Endothelial cell of umbilical vein (primary cell): ENCODE measurements around the gene TEC. TPM values are rescaled to one million over a fixed set of nuclear protein-coding genes. Genes with fewer than 3 reads are reported as not detected.

Source experiments
- BruUV-seq: library from RNA; stranded (reverse); fragments of 400-500 nt; replicated peaks from 2 replicates; lab custom pipeline; 2021; lab: Mats Ljungman, UMichigan
- CTCF ChIA-PET: fragments of 300-600, 350-600 bp; sonication (Branson Sonifier 250); formaldehyde crosslinking; loops from one replicate; lab custom pipeline; 2021; ENCODE audit warnings: antibody characterized with exemption, inconsistent platforms; lab: Charles Lee
- POLR2A ChIA-PET: fragments of 300-600, 350-600 bp; sonication (Branson Sonifier 250); formaldehyde crosslinking; loops from one replicate; lab custom pipeline; 2021; ENCODE audit warnings: antibody characterized with exemption, inconsistent platforms; lab: Charles Lee
- DNase-seq: peaks from one replicate; pipeline ENCODE4 v3.0.0-alpha.2; 2011; ENCODE audit warnings: low read depth, low spot score
- FAIRE-seq: peaks from 2 replicates; lab custom pipeline; 2011; peaks lifted over from hg19 to GRCh38; lab: Jason Lieb, UNC
- H2AFZ ChIP-seq: 2 replicates; pipeline ENCODE4 v1.6.0; 2012; ENCODE audit warnings: low read depth, low read length, control low read depth, inconsistent platforms
- H3K27ac ChIP-seq: 2 replicates; pipeline ENCODE4 v1.5.1; 2011; ENCODE audit warnings: low read depth, mild to moderate bottlenecking, control low read depth, low read length, moderate library complexity; ENCODE audit not compliant: insufficient read depth
- H3K27me3 ChIP-seq, 2 experiments: 2 replicates each; pipeline versions ENCODE4 v1.6.0 to v1.6.1; 2011; ENCODE audit warnings: low read length in 2 of 2, mixed read lengths in 1 of 2; ENCODE audit not compliant: control insufficient read depth in 2 of 2, insufficient read depth in 2 of 2
- H3K36me3 ChIP-seq, 2 experiments: 2 replicates in 1 of 2; 3 replicates in 1 of 2; pipeline ENCODE4 v1.5.1; 2011; ENCODE audit warnings: low read length in 2 of 2, mild to moderate bottlenecking in 1 of 2, moderate library complexity in 1 of 2; ENCODE audit not compliant: control insufficient read depth in 2 of 2, insufficient read depth in 2 of 2; ENCODE audit errors: extremely low read depth in 1 of 2
- H3K4me1 ChIP-seq: 3 replicates; pipeline ENCODE4 v1.5.1; 2011; ENCODE audit warnings: mild to moderate bottlenecking, low read length; ENCODE audit not compliant: control insufficient read depth, insufficient read depth; ENCODE audit errors: extremely low read depth
- H3K4me2 ChIP-seq: 2 replicates; pipeline ENCODE4 v1.6.1; 2011; ENCODE audit warnings: low read length, control low read depth, mixed read lengths; ENCODE audit not compliant: insufficient read depth
- H3K4me3 ChIP-seq, 3 experiments: fragments of 200-600 bp in 1 of 3; sonication (generic), shearing (Covaris generic) in 1 of 3; replicated peaks in 1 of 3; 2 replicates each; pipeline ENCODE4 v1.5.1; 2011 to 2016; ENCODE audit warnings: control low read depth in 3 of 3, low read length in 3 of 3, mild to moderate bottlenecking in 2 of 3, inconsistent platforms in 1 of 3, low read depth in 1 of 3, moderate library complexity in 1 of 3; ENCODE audit not compliant: insufficient read depth in 1 of 3
- H3K79me2 ChIP-seq: 2 replicates; pipeline ENCODE4 v1.6.0; 2012; ENCODE audit warnings: low read length, inconsistent platforms; ENCODE audit not compliant: control insufficient read depth, insufficient read depth
- H3K9ac ChIP-seq: replicated peaks from 2 replicates; pipeline ENCODE3; 2011; ENCODE audit warnings: low read length, control low read depth; ENCODE audit not compliant: insufficient read depth; ENCODE audit errors: extremely low read depth
- H3K9me1 ChIP-seq: replicated peaks from 3 replicates; pipeline ENCODE4 v1.6.0; 2011; ENCODE audit warnings: mild to moderate bottlenecking, low read length; ENCODE audit not compliant: control insufficient read depth, insufficient read depth; ENCODE audit errors: extremely low read depth
- H3K9me3 ChIP-seq: replicated peaks from 2 replicates; pipeline ENCODE4 v1.5.1; 2012; ENCODE audit warnings: low read length, inconsistent platforms; ENCODE audit not compliant: control insufficient read depth, insufficient read depth
- H4K20me1 ChIP-seq: replicated peaks from 2 replicates; pipeline ENCODE3; 2011; ENCODE audit warnings: mild to moderate bottlenecking, low read length; ENCODE audit not compliant: control insufficient read depth, insufficient read depth; ENCODE audit errors: extremely low read depth
- EZH2 ChIP-seq: IDR thresholded peaks from 2 replicates; pipeline ENCODE4 v1.6.1; 2012; ENCODE audit warnings: borderline replicate concordance, low read depth, mild to moderate bottlenecking, moderate library complexity, low read length, inconsistent platforms; ENCODE audit not compliant: severe bottlenecking
- FOS ChIP-seq: IDR thresholded peaks from 2 replicates; pipeline ENCODE4 v1.6.1; 2011; ENCODE audit warnings: mild to moderate bottlenecking, low read length, moderate library complexity, borderline replicate concordance; ENCODE audit not compliant: insufficient read depth
- GATA2 ChIP-seq: IDR thresholded peaks from 2 replicates; pipeline ENCODE4 v1.7.0; 2011; ENCODE audit warnings: low read depth, mild to moderate bottlenecking, moderate library complexity, mixed read lengths, low read length; ENCODE audit not compliant: insufficient read length, insufficient read depth
- JUN ChIP-seq: IDR thresholded peaks from 2 replicates; pipeline ENCODE4 v1.6.1; 2011; ENCODE audit warnings: borderline replicate concordance, low read depth; ENCODE audit not compliant: insufficient read length, insufficient read depth
- MYC ChIP-seq: IDR thresholded peaks from one replicate; pipeline ENCODE4 v1.6.1; 2011; ENCODE audit warnings: mild to moderate bottlenecking, low read depth, low read length
- POLR2A ChIP-seq: IDR thresholded peaks from 2 replicates; pipeline ENCODE4 v1.6.1; 2012; ENCODE audit warnings: low read depth, mild to moderate bottlenecking, control low read depth, low read length
- POLR2AphosphoS5 ChIP-seq: IDR thresholded peaks from 2 replicates; pipeline ENCODE4 v1.6.1; 2012; ENCODE audit warnings: low read depth, mild to moderate bottlenecking, control low read depth, low read length, moderate library complexity; ENCODE audit not compliant: insufficient read depth
- dilution Hi-C: fragments of 300-500 bp; cut with MboI; formaldehyde crosslinking; loops from one replicate; pipeline ENCODE4 v1.15.0; 2019; ENCODE audit warnings: low sequenced_read_pairs; ENCODE audit not compliant: extremely low pct_ligation_motif_present
- intact Hi-C: fragments of 100-400 bp; cut with micrococcal nuclease; formaldehyde crosslinking; loops from one replicate; pipeline ENCODE4 v1.10.0; 2022
- polyA plus RNA-seq, 4 experiments: library from polyadenylated mRNA; depleted of rRNA in 3 of 4; stranded (reverse) in 3 of 4; unstranded in 1 of 4; fragments of >200 nt; gene quantifications; 2 replicates each; pipeline versions ENCODE4 v1.2.1 to v1.2.3, GENCODE V29; 2011 to 2012; ENCODE audit warnings: missing spikeins in 1 of 4
- small RNA-seq: library from RNA; depleted of rRNA; stranded (forward); fragments of <200 nt; gene quantifications from one replicate; pipeline ENCODE3, GENCODE V24; 2012; ENCODE audit warnings: low replicate concordance, low read depth; ENCODE audit not compliant: insufficient read depth, insufficient read length
- total RNA-seq: library from RNA; stranded (reverse); gene quantifications from 2 replicates; pipeline ENCODE4 v1.2.3, GENCODE V29; 2021
- TF ChIP-seq, protein P1 (sequence below): IDR thresholded peaks from 2 replicates; pipeline ENCODE4 v1.6.1; 2011; ENCODE audit not compliant: insufficient read depth, insufficient read length
- TF ChIP-seq, protein P2 (sequence below), 2 donors: IDR thresholded peaks; 1 replicate in 1 of 2; 2 replicates in 1 of 2; pipeline ENCODE4 v1.5.1; 2011; ENCODE audit warnings: low read length in 2 of 2, mild to moderate bottlenecking in 2 of 2, moderate library complexity in 2 of 2, control low read depth in 1 of 2, inconsistent platforms in 1 of 2, low read depth in 1 of 2; ENCODE audit not compliant: insufficient read depth in 1 of 2; ENCODE audit errors: extremely low read depth in 1 of 2

The TEC gene
- total and polyA plus RNA-seq, 2 donors (not counting 3 experiments of a cell fraction or from before 2014, with no cell fraction given) = 0.08 to 0.86 TPM

DNA sequence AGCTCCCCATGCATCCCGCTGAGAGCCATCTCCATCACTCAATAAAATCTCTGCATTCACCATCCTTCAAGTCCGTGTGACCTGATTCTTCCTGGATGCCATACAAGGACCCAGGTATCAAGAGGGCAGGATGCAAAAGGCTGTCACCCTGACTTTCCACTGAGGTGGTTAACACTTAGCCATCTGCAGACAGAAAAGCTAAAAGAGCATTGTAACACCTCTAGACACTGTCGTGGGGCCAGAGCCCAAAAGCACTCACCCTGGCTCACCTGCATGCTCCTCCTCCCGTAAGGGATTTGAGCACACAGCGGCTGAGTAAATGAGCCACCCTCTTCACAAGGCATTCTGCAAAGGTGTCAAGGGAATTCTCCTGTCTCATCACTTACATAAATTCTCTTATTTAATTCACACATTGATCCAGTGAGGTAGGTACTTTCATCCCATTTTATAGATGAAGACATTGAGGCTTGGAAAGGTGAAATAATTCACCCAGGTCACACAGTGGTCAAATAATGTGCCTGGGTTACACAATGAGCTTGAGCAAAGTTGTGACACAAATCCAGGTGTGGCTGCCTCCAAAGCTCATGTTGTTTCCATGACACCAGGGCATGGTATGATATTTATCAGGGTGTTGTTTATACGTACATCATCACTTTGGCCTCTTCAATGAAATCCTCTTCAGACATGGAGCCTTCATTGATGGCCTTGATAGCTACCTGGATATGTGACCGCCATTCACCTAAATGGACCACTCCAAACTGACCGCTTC lies 183.6 kb downstream of the TEC start:
- ChIA-PET CTCF (interaction anchor here (1.0 to 3.6 kb wide), 11 partner anchors 13 to 417 kb away, joined by 3 to 57 read pairs (median 6); no protein-coding TSS in a partner anchor), POLR2A (no interaction called here)
- DNase-seq (no peak), FAIRE-seq (no peak)
- Histone ChIP-seq H4K20me1 (no peaks in the 10 kb centered on the region), H2AFZ (no peak overlapping the region), H3K9ac (no peak overlapping the region), H3K27ac (no peak overlapping the region), H3K9me1 (no peaks in the 10 kb centered on the region), H3K4me2 (no peak overlapping the region), H3K9me3 (no peaks in the 10 kb centered on the region), H3K4me1 (peaks cover 8% of the 10 kb centered on the region), H3K27me3 (no peaks in the 10 kb centered on the region), H3K36me3 (no peaks in the 10 kb centered on the region), H3K79me2 (no peaks in the 10 kb centered on the region), H3K4me3 (no peak overlapping the region)
- BruUV-seq = no TSS peak
- intact Hi-C loops (loop anchor here (2.0 to 5.0 kb wide), 3 partner anchors 55 to 249 kb away; partner anchors contain the start of gene NFXL1), dilution Hi-C loops (no loop called here)
- TF ChIP-seq FOS (no peak), JUN (no peak), POLR2AphosphoS5 (no peak), MYC (no peak), GATA2 (no peak), POLR2A (no peak), EZH2 (no peak)
- TF ChIP-seq, protein P1, sequence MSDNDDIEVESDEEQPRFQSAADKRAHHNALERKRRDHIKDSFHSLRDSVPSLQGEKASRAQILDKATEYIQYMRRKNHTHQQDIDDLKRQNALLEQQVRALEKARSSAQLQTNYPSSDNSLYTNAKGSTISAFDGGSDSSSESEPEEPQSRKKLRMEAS = no peak
- TF ChIP-seq, protein P2, sequence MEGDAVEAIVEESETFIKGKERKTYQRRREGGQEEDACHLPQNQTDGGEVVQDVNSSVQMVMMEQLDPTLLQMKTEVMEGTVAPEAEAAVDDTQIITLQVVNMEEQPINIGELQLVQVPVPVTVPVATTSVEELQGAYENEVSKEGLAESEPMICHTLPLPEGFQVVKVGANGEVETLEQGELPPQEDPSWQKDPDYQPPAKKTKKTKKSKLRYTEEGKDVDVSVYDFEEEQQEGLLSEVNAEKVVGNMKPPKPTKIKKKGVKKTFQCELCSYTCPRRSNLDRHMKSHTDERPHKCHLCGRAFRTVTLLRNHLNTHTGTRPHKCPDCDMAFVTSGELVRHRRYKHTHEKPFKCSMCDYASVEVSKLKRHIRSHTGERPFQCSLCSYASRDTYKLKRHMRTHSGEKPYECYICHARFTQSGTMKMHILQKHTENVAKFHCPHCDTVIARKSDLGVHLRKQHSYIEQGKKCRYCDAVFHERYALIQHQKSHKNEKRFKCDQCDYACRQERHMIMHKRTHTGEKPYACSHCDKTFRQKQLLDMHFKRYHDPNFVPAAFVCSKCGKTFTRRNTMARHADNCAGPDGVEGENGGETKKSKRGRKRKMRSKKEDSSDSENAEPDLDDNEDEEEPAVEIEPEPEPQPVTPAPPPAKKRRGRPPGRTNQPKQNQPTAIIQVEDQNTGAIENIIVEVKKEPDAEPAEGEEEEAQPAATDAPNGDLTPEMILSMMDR (IDR thresholded peaks at IDR 0.05; ENCODE audit: extremely low read depth in 1 of 2, insufficient read depth in 1 of 2, low read depth in 1 of 2, low read length in 2 of 2) = no peak

Small RNAs within 50 kb of the gene (small RNA-seq; reads per million reads assigned to genes)
- gene RF00019 (not detected), gene RF00026 (not detected), gene RNU6-838P (not detected)

Other genes with a start within 250 kb of the TEC start
- gene TXK, start 135.6 kb downstream of the TEC start, total RNA-seq = 0.58 and 0.97 TPM in 2 replicates
- gene TXK, start 135.6 kb downstream of the TEC start, polyA plus RNA-seq = 0.26 TPM in 1 of 2 replicates, not detected in the other
- 40.6 and 49.5 TPM in 2 replicates for gene SLAIN2, start 71.7 kb upstream of the TEC start, total RNA-seq
- 19.6 and 27.4 TPM in 2 replicates for gene SLAIN2, start 71.7 kb upstream of the TEC start, polyA plus RNA-seq
- gene SLC10A4, start 213.5 kb upstream of the TEC start, total RNA-seq = 0.18 TPM in 1 of 2 replicates, not detected in the other
- gene SLC10A4, start 213.5 kb upstream of the TEC start, polyA plus RNA-seq = 0.06 and 0.13 TPM in 2 replicates
- not detected in 2 replicates for gene ZAR1, start 220.4 kb upstream of the TEC start, total RNA-seq
- gene ZAR1, start 220.4 kb upstream of the TEC start, polyA plus RNA-seq = not detected in 2 replicates